MCF 10A (cell line): ENCODE measurements around the gene CBFA2T3. TPM values are rescaled to one million over a fixed set of nuclear protein-coding genes. Genes with fewer than 3 reads are reported as not detected.

Experiments used
- BruUV-seq: library from RNA; stranded (reverse); fragments of 400-500 nt; replicated peaks from 2 replicates; lab custom pipeline; 2021; lab: Mats Ljungman, UMichigan
- CTCF ChIA-PET: fragments of 300-600 bp; sonication (Branson Sonifier 250); formaldehyde crosslinking; extraction: SDS; loops from one replicate; lab custom pipeline; 2021; ENCODE audit warnings: antibody characterized with exemption, inconsistent platforms; lab: Yijun Ruan, JAX
- POLR2A ChIA-PET: fragments of 300-600, 350-650 bp; sonication (Branson Sonifier 250); formaldehyde crosslinking; extraction: SDS; loops from one replicate; lab custom pipeline; 2020; ENCODE audit warnings: antibody characterized with exemption, inconsistent platforms; lab: Yijun Ruan, JAX
- DNase-seq: peaks from one replicate; pipeline ENCODE4 v3.0.0-alpha.2; 2018; ENCODE audit not compliant: unreplicated experiment
- H3K27ac Mint-ChIP-seq: one replicate; pipeline ENCODE4 v1.8.0; 2022; ENCODE audit warnings: mild to moderate bottlenecking, low read depth, mixed read lengths; ENCODE audit not compliant: unreplicated experiment
- H3K27me3 Mint-ChIP-seq: one replicate; pipeline ENCODE4 v1.8.0; 2022; ENCODE audit warnings: mixed read lengths; ENCODE audit not compliant: insufficient read depth, unreplicated experiment
- H3K36me3 Mint-ChIP-seq: one replicate; pipeline ENCODE4 v1.8.0; 2022; ENCODE audit warnings: mild to moderate bottlenecking, moderate library complexity, mixed read lengths; ENCODE audit not compliant: insufficient read depth, unreplicated experiment
- H3K4me1 Mint-ChIP-seq: one replicate; pipeline ENCODE4 v1.8.0; 2022; ENCODE audit warnings: mixed read lengths; ENCODE audit not compliant: insufficient read depth, unreplicated experiment
- H3K4me3 Mint-ChIP-seq: one replicate; pipeline ENCODE4 v1.8.0; 2022; ENCODE audit warnings: mild to moderate bottlenecking, moderate library complexity, mixed read lengths; ENCODE audit not compliant: unreplicated experiment
- H3K9me3 Mint-ChIP-seq: one replicate; pipeline ENCODE4 v1.8.0; 2022; ENCODE audit warnings: mixed read lengths; ENCODE audit not compliant: unreplicated experiment
- intact Hi-C: fragments of 100-400 bp; cut with micrococcal nuclease; formaldehyde crosslinking; loops from 2 replicates; pipeline ENCODE4 v1.14.1; 2022
- total RNA-seq: library from RNA; stranded (reverse); gene quantifications from 2 replicates; pipeline ENCODE4 v1.2.3, GENCODE V29; 2022
- TF ChIP-seq, protein P1 (sequence below): fragments of 200-600 bp; IDR thresholded peaks from one replicate; pipeline ENCODE4 v1.8.0; 2022; ENCODE audit warnings: antibody characterized with exemption, mild to moderate bottlenecking; ENCODE audit not compliant: unreplicated experiment

CBFA2T3 gene
- total RNA-seq, 1 experiment from 2014 or later, result not detected

DNA sequence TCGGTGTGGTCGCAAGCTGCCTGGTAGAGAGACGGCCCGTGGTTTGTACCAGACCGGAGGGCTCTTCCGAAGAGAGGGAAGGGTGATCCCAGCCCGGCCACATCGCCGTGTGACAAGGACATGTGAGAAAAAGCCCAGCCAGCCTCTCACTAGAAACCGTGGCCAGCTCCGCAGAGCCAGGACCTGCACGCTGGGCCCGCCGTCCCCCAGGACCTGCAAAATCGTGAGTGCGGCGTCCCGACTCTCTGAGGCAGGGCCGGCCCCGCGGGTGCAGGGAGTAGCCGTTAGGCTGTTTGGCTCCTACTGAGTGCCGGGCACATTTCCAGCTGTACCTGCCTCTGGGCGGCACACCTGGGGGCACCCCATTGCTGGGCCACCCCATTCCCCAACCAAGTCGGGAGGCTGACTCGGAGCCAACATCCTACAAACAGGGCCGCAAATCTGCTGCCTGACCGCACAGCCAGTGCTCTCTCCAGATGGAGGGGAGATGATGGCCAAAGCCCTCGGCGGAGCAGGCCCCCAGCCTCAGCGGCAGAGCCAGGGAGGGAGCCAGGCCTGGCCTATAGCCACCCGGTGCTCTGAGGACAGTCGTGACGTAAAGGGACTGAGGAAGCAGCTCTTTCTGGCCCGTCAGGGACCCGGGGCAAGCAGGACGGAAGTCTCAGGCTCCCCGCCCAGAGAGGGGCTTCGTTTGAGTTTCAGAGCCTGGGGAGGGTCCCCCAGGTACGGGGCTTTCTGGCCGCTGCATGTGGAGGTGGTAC, 76.9 kb downstream of the CBFA2T3 start:
- Mint-ChIP-seq H3K4me3 (no peak overlapping the region), H3K27me3 (peaks cover 10% of the 10 kb centered on the region), H3K9me3 (no peaks in the 10 kb centered on the region), H3K27ac (no peak overlapping the region), H3K4me1 (no peaks in the 10 kb centered on the region), H3K36me3 (no peaks in the 10 kb centered on the region)
- CTCF ChIA-PET, result no interaction called here
- TF ChIP-seq, protein P1, sequence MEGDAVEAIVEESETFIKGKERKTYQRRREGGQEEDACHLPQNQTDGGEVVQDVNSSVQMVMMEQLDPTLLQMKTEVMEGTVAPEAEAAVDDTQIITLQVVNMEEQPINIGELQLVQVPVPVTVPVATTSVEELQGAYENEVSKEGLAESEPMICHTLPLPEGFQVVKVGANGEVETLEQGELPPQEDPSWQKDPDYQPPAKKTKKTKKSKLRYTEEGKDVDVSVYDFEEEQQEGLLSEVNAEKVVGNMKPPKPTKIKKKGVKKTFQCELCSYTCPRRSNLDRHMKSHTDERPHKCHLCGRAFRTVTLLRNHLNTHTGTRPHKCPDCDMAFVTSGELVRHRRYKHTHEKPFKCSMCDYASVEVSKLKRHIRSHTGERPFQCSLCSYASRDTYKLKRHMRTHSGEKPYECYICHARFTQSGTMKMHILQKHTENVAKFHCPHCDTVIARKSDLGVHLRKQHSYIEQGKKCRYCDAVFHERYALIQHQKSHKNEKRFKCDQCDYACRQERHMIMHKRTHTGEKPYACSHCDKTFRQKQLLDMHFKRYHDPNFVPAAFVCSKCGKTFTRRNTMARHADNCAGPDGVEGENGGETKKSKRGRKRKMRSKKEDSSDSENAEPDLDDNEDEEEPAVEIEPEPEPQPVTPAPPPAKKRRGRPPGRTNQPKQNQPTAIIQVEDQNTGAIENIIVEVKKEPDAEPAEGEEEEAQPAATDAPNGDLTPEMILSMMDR, result no peak
- no peak for DNase-seq
- POLR2A ChIA-PET, result no interaction called here
- BruUV-seq, result no TSS peak
- intact Hi-C loops, result no loop called here

DNA sequence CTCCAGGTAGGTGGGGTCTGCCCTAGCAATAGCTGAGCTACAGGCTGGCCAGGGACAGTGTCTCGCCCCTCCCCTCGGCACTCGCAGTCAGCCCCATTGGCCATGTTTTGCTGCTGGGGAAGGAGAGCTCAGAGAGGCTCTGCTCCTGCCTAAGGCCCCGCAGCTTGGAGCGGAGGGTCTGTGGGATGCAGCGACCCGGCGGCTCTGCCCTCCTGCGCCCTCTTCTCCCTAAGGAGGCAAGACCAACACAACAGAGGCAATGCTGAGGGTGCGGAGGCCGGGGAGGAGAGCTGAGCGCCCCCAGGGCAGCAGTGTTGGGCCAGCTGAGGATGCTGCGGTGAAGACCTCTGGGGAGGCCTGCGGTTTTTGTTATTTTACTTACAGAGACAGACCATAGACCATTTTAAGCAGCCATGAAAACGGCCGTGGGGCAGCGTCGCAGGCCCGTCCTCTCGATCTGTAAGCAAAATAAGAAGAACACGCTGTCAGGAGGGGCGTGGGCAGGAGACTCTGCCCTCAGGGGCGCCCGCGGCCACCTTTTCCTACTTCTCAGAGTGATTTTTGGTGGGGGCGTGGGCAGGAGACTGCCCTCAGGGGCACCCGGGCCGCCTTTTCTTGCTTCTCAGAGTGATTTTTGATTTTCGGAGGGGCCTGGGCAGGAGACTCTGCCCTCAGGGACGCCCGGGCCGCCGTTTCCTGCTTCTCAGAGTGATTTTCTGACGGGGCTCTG, 79.1 kb downstream of the CBFA2T3 start:
- Mint-ChIP-seq H3K9me3 (no peaks in the 10 kb centered on the region), H3K4me3 (no peak overlapping the region), H3K36me3 (no peaks in the 10 kb centered on the region), H3K27me3 (peaks cover 10% of the 10 kb centered on the region), H3K4me1 (no peaks in the 10 kb centered on the region), H3K27ac (no peak overlapping the region)
- TF ChIP-seq, protein P1, result no peak
- intact Hi-C loops, result no loop called here
- POLR2A ChIA-PET, result no interaction called here
- DNase-seq, result no peak
- CTCF ChIA-PET, result no interaction called here
- BruUV-seq, result no TSS peak

DNA sequence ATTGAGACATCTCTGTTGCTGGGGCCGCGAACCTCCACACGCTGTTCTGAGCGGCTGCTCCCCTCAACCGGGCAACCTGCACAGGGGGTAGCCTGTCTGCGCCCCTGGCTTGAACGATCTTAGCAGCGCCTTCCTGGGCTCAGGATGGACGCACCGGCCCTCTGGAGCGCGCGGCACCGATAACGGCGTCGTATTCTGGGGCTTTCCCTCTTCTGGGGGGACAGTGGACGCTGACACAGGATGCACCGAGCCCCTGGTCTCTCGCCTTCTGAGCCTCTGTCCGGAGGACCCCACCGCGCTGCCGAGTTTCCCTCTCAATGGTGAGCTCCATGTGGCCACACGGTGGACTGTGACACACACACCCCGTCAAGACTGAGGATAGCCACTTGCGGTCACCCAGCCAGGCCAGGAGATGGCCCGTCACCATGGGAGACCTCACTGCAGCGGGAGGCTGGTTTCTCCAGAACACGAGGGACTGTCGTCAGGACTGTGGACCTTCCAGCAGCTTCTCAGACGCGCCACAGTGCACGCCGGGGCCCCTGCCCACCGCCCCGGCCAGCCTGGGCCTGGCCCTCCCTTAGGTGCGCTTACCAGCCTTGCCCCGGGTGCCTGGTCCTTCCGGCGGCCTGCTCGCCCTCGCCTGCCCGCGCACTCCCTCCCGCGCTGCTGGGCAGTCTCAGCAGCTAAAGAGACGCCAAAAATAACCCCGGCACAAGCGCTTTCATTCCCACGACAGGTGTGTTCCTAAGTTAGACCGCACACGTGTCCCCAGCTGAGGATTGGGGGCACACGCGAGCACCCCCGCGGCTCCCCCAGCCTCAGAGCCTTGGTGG, 80.6 kb downstream of the CBFA2T3 start:
- intact Hi-C loops, result no loop called here
- H3K4me3 Mint-ChIP-seq, result no peak overlapping the region
- DNase-seq, result no peak
- TF ChIP-seq, protein P1, result no peak
- ChIA-PET POLR2A (no interaction called here), CTCF (no interaction called here)
- H3K9me3 Mint-ChIP-seq, result no peaks in the 10 kb centered on the region
- H3K4me1 Mint-ChIP-seq, result no peaks in the 10 kb centered on the region
- no peak overlapping the region for H3K27ac Mint-ChIP-seq
- H3K27me3 Mint-ChIP-seq, result peaks cover 10% of the 10 kb centered on the region
- BruUV-seq, result no TSS peak
- H3K36me3 Mint-ChIP-seq, result no peaks in the 10 kb centered on the region

DNA sequence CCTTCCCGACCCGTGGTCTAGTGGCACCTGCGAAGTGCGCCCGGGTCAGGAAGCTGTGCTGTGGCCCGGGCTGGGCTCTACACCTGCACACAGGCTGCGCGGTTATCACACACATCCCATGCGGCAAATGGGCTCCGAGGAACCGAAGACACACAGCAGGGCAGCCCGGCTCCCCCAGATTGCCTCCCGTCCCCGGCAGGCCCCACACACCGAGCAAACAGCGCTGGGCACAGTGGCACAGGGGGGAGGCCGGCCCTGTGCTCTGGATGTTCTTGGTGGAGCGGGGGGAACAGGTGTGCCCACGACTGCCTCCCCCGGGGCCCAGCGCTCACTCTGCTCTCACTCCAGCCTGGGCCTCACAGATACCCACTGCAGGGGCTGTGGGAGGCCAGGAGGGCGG, 81.7 kb downstream of the CBFA2T3 start:
- no peaks in the 10 kb centered on the region for H3K9me3 Mint-ChIP-seq
- intact Hi-C loops, result no loop called here
- H3K27ac Mint-ChIP-seq, result no peak overlapping the region
- no peaks in the 10 kb centered on the region for H3K4me1 Mint-ChIP-seq
- H3K36me3 Mint-ChIP-seq, result no peaks in the 10 kb centered on the region
- TF ChIP-seq, protein P1, result no peak
- POLR2A ChIA-PET, result no interaction called here
- BruUV-seq, result no TSS peak
- no peak for DNase-seq
- no peak overlapping the region for H3K4me3 Mint-ChIP-seq
- CTCF ChIA-PET, result no interaction called here
- peaks cover 10% of the 10 kb centered on the region for H3K27me3 Mint-ChIP-seq
